Testis (tissue), 2 donors: ENCODE data around the gene CYTH2.

ENCODE experiments used
- CTCF ChIP-seq, 3 experiments: fragments of 450-650 bp in 2 of 3; fragments of 200-600 bp in 1 of 3; sonication (generic) in 1 of 3; IDR thresholded peaks; one replicate each; pipeline ENCODE4 v1.5.1; 2016 to 2019; ENCODE audit warnings: antibody characterized with exemption in 3 of 3, mild to moderate bottlenecking in 2 of 3, moderate library complexity in 1 of 3
- POLR2A ChIP-seq: fragments of 450-650 bp; IDR thresholded peaks from one replicate; pipeline ENCODE4 v1.6.1; 2017; ENCODE audit warnings: antibody characterized with exemption, mild to moderate bottlenecking, moderate library complexity

GRCh38 chr19:48452289-48453190 is 16.6 kb upstream of the CYTH2 start:
- no peak for TF ChIP-seq CTCF (IDR thresholded peaks at IDR 0.05)
- no peak for TF ChIP-seq POLR2A
